Neural cell (in vitro differentiated cells): ENCODE results near the gene CKLF. TPM values are rescaled to one million over a fixed set of nuclear protein-coding genes. Genes with fewer than 3 reads are reported as not detected.

ENCODE experiments used
- H2AFZ ChIP-seq: fragments of 200-600, 300-800 bp; sonication (generic), shearing (Covaris generic); 2 replicates; pipeline ENCODE4 v1.6.0; 2014; ENCODE audit warnings: low read depth, mild to moderate bottlenecking, antibody characterized with exemption, low read length, moderate library complexity
- H3F3A ChIP-seq: fragments of 200-600 bp; shearing (Covaris generic); 2 replicates; pipeline ENCODE4 v1.6.1; 2016; ENCODE audit warnings: mild to moderate bottlenecking, moderate library complexity, mixed read lengths, antibody characterized with exemption, low read length; ENCODE audit not compliant: insufficient read depth, poor library complexity, severe bottlenecking
- H3K27ac ChIP-seq: fragments of 200-600, 300-800 bp; sonication (generic), shearing (Covaris generic); 2 replicates; pipeline ENCODE4 v1.5.1; 2014; ENCODE audit warnings: mild to moderate bottlenecking, low read length, moderate library complexity
- H3K27me3 ChIP-seq: fragments of 300-800, 200-600 bp; sonication (generic), shearing (Covaris generic); 2 replicates; pipeline ENCODE4 v1.6.0; 2014; ENCODE audit warnings: mild to moderate bottlenecking, low read depth, low read length, moderate library complexity; ENCODE audit not compliant: insufficient read depth
- H3K36me3 ChIP-seq: fragments of 300-800, 200-600 bp; sonication (generic), shearing (Covaris generic); 2 replicates; pipeline ENCODE4 v1.5.1; 2014; ENCODE audit warnings: mild to moderate bottlenecking, antibody characterized with exemption, low read length, moderate library complexity; ENCODE audit not compliant: insufficient read depth
- H3K4me2 ChIP-seq: fragments of 300-800, 200-600 bp; sonication (generic), shearing (Covaris generic); 2 replicates; pipeline ENCODE4 v1.6.0; 2014; ENCODE audit warnings: mild to moderate bottlenecking, low read length
- H3K4me3 ChIP-seq: fragments of 300-800, 200-600 bp; sonication (generic), shearing (Covaris generic); 2 replicates; pipeline ENCODE4 v1.5.1; 2014; ENCODE audit warnings: mild to moderate bottlenecking, low read length, moderate library complexity
- H3K79me2 ChIP-seq: fragments of 200-600 bp; shearing (Covaris generic); replicated peaks from 2 replicates; pipeline ENCODE4 v1.6.0; 2014; ENCODE audit warnings: mild to moderate bottlenecking, low read length, moderate library complexity; ENCODE audit not compliant: insufficient read depth
- H3K9ac ChIP-seq: fragments of 300-800, 200-600 bp; sonication (generic), shearing (Covaris generic); 2 replicates; pipeline ENCODE4 v1.6.1; 2016; ENCODE audit warnings: mild to moderate bottlenecking, low read length, mixed read lengths
- H3K9me2 ChIP-seq: fragments of 200-600 bp; shearing (Covaris generic); 2 replicates; pipeline ENCODE4 v1.6.1; 2016; ENCODE audit warnings: mild to moderate bottlenecking, low read length, mixed read lengths; ENCODE audit not compliant: insufficient read depth
- H3K9me3 ChIP-seq: fragments of 200-600, 300-800 bp; sonication (generic), shearing (Covaris generic); 2 replicates; pipeline ENCODE4 v1.6.1; 2016; ENCODE audit warnings: mild to moderate bottlenecking, mixed run types, low read length, moderate library complexity, mixed read lengths
- H4K20me1 ChIP-seq: fragments of 200-600 bp; shearing (Covaris generic); 2 replicates; pipeline ENCODE4 v1.6.1; 2016; ENCODE audit warnings: mild to moderate bottlenecking, mixed run types; ENCODE audit not compliant: insufficient read depth
- EP300 ChIP-seq: fragments of 450-650 bp; conservative IDR thresholded peaks from 2 replicates; pipeline ENCODE4 v1.6.1; 2014; ENCODE audit warnings: antibody characterized with exemption, mild to moderate bottlenecking, moderate library complexity; ENCODE audit not compliant: poor library complexity, severe bottlenecking
- EZH2 ChIP-seq: fragments of 200-600, 300-800 bp; shearing (Covaris generic), sonication (generic); IDR thresholded peaks from 2 replicates; pipeline ENCODE4 v1.6.1; 2014; ENCODE audit warnings: antibody characterized with exemption, low read length, borderline replicate concordance, mild to moderate bottlenecking; ENCODE audit not compliant: insufficient read depth, poor library complexity, severe bottlenecking
- MXI1 ChIP-seq: fragments of 450-650 bp; conservative IDR thresholded peaks from 2 replicates; pipeline ENCODE4 v1.6.1; 2014; ENCODE audit warnings: antibody characterized with exemption, mild to moderate bottlenecking; ENCODE audit not compliant: poor library complexity, severe bottlenecking
- POLR2AphosphoS5 ChIP-seq: IDR thresholded peaks from 2 replicates; pipeline ENCODE4 v1.6.1; 2012
- RAD21 ChIP-seq: fragments of 450-650 bp; conservative IDR thresholded peaks from 2 replicates; pipeline ENCODE4 v1.6.1; 2014; ENCODE audit warnings: antibody characterized with exemption, mild to moderate bottlenecking, moderate library complexity
- SMC3 ChIP-seq: fragments of 450-650 bp; conservative IDR thresholded peaks from 2 replicates; pipeline ENCODE4 v1.6.1; 2014; ENCODE audit warnings: antibody characterized with exemption, mild to moderate bottlenecking, moderate library complexity; ENCODE audit not compliant: poor library complexity
- TAF1 ChIP-seq: IDR thresholded peaks from 2 replicates; pipeline ENCODE4 v1.6.1; 2012; ENCODE audit warnings: low read depth
- polyA plus RNA-seq: library from polyadenylated mRNA; depleted of rRNA; stranded (reverse); fragments of >200 nt; gene quantifications from 2 replicates; pipeline ENCODE4 v1.2.3, GENCODE V29; 2014
- TF ChIP-seq, protein P1 (sequence below): fragments of 450-650 bp; IDR thresholded peaks from 2 replicates; pipeline ENCODE4 v1.5.1; 2014; ENCODE audit warnings: antibody characterized with exemption, mild to moderate bottlenecking, moderate library complexity; ENCODE audit not compliant: poor library complexity, severe bottlenecking
- TF ChIP-seq, protein P2 (sequence below): IDR thresholded peaks from 2 replicates; pipeline ENCODE4 v1.6.1; 2012; ENCODE audit warnings: borderline replicate concordance

The CKLF gene
- polyA plus RNA-seq, 1 donor from 2014 or later = 40.8 TPM

DNA sequence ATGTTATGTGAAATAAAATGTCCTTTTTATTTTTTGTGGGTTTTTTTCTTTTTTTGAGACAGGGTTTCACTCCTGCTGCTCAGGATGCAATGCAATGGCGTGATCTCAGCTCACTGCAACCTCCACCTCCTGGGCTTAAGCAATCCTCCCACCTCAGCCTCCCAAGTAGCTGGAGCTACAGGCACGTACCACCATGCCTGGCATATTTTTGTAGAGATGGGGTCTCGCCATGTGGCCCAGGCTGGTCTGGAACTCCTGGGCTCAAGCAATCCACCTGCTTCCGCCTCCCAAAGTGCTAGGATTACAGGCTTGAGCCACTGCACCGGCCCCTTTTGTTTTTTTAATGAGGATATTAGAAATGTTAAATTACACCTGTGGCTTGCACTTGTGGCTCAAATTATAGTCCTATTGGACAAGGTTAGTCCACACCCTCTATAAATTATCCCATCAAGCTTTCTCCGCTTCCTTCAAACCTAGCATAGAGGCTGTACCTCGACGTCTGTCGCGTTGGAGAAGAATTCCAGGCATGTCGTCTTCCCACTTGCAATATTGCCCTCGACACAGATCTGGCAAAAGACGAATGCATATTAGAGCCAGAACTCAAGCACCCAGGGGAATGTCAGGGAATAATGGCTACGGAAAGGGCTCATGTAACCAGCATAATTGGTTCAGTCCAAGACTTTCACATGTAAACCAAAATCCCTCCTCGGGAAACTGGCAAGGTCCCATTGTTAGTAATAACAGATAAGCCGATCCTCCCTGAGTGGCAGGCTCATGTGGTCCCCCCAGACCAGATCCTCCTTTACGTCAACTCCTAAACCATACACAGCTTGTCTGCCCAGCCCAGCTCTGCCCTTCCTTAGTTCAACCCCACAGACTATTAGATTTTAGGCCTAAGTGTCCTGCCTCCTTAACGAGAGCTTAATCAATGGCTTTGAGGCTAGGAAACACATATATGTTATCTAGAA, 10.7 kb upstream of the CKLF start:
- no peak overlapping the region for H3K27ac ChIP-seq
- TF ChIP-seq EP300 (no peak), RAD21 (no peak), EZH2 (no peak), TAF1 (no peak), MXI1 (no peak), SMC3 (no peak), POLR2AphosphoS5 (no peak)
- TF ChIP-seq, protein P1, sequence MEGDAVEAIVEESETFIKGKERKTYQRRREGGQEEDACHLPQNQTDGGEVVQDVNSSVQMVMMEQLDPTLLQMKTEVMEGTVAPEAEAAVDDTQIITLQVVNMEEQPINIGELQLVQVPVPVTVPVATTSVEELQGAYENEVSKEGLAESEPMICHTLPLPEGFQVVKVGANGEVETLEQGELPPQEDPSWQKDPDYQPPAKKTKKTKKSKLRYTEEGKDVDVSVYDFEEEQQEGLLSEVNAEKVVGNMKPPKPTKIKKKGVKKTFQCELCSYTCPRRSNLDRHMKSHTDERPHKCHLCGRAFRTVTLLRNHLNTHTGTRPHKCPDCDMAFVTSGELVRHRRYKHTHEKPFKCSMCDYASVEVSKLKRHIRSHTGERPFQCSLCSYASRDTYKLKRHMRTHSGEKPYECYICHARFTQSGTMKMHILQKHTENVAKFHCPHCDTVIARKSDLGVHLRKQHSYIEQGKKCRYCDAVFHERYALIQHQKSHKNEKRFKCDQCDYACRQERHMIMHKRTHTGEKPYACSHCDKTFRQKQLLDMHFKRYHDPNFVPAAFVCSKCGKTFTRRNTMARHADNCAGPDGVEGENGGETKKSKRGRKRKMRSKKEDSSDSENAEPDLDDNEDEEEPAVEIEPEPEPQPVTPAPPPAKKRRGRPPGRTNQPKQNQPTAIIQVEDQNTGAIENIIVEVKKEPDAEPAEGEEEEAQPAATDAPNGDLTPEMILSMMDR = no peak
- TF ChIP-seq, protein P2, sequence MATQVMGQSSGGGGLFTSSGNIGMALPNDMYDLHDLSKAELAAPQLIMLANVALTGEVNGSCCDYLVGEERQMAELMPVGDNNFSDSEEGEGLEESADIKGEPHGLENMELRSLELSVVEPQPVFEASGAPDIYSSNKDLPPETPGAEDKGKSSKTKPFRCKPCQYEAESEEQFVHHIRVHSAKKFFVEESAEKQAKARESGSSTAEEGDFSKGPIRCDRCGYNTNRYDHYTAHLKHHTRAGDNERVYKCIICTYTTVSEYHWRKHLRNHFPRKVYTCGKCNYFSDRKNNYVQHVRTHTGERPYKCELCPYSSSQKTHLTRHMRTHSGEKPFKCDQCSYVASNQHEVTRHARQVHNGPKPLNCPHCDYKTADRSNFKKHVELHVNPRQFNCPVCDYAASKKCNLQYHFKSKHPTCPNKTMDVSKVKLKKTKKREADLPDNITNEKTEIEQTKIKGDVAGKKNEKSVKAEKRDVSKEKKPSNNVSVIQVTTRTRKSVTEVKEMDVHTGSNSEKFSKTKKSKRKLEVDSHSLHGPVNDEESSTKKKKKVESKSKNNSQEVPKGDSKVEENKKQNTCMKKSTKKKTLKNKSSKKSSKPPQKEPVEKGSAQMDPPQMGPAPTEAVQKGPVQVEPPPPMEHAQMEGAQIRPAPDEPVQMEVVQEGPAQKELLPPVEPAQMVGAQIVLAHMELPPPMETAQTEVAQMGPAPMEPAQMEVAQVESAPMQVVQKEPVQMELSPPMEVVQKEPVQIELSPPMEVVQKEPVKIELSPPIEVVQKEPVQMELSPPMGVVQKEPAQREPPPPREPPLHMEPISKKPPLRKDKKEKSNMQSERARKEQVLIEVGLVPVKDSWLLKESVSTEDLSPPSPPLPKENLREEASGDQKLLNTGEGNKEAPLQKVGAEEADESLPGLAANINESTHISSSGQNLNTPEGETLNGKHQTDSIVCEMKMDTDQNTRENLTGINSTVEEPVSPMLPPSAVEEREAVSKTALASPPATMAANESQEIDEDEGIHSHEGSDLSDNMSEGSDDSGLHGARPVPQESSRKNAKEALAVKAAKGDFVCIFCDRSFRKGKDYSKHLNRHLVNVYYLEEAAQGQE = no peak
- H2AFZ ChIP-seq = no peak overlapping the region
- H3K9ac ChIP-seq = no peak overlapping the region
- H3K36me3 ChIP-seq = no peaks in the 10 kb centered on the region
- no peaks in the 10 kb centered on the region for H3K9me2 ChIP-seq
- no peaks in the 10 kb centered on the region for H3K9me3 ChIP-seq
- no peaks in the 10 kb centered on the region for H3K27me3 ChIP-seq
- no peak overlapping the region for H3K4me2 ChIP-seq
- no peak overlapping the region for H3K4me3 ChIP-seq
- no peaks in the 10 kb centered on the region for H3F3A ChIP-seq
- H4K20me1 ChIP-seq = no peaks in the 10 kb centered on the region
- no peaks in the 10 kb centered on the region for H3K79me2 ChIP-seq

DNA sequence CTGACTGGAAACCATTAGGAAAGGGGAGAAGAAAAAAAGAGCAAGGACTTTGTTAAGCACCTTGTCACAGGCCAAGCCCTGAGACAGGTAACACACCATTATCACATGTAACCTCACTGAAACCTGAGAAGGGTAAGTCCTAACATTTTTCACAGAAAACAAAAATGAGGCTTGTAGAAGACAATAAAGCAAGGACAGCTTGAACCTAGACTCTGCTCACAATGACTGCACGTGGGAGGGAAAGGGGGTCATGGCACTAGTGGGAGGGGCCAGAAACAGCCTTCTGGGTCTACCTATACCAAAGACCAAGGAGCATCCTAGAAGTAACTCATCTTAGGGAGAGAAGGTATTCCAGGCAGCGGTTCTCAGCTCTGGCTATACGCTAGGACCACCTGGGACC, 10.0 kb upstream of the CKLF start:
- no peaks in the 10 kb centered on the region for H4K20me1 ChIP-seq
- no peaks in the 10 kb centered on the region for H3F3A ChIP-seq
- H2AFZ ChIP-seq = no peak overlapping the region
- H3K4me2 ChIP-seq = no peak overlapping the region
- H3K9me2 ChIP-seq = no peaks in the 10 kb centered on the region
- no peak overlapping the region for H3K27ac ChIP-seq
- no peak overlapping the region for H3K9ac ChIP-seq
- H3K4me3 ChIP-seq = no peak overlapping the region
- no peaks in the 10 kb centered on the region for H3K79me2 ChIP-seq
- no peaks in the 10 kb centered on the region for H3K27me3 ChIP-seq
- H3K36me3 ChIP-seq = no peaks in the 10 kb centered on the region
- no peaks in the 10 kb centered on the region for H3K9me3 ChIP-seq
- TF ChIP-seq RAD21 (no peak), TAF1 (no peak), SMC3 (no peak), EZH2 (no peak), MXI1 (no peak), POLR2AphosphoS5 (no peak), EP300 (no peak)
- TF ChIP-seq, protein P2 = no peak
- TF ChIP-seq, protein P1 = no peak
